Stimulated activated CD4-positive, alpha-beta T cell treated with anti-CD3 and anti-CD28 coated beads, Interleukin-12 subunit alpha, Interleukin-12 subunit beta, amount 100 ng/mL, for 4 hours (primary cell): ENCODE measurements around the gene NMNAT3.

Source experiments
- DNase-seq: peaks from one replicate; pipeline ENCODE4 v3.0.0-alpha.2; 2020

Gene NMNAT3

GRCh38 chr3:139517321-139518065, 160.3 kb downstream of the NMNAT3 start:
- DNase-seq, result no peak

GRCh38 chr3:139514741-139515140, 163.0 kb downstream of the NMNAT3 start:
- DNase-seq, result no peak
